HG03378 (cell line): ENCODE results near the gene MYL3.
"Not testable (repeated sequence)": the region's sequence is repeated elsewhere in the genome, so short reads cannot be mapped to it uniquely, and the experiment has no call there.

ENCODE experiments used
- ATAC-seq: cut with Tn5 transposase; IDR thresholded peaks from one replicate; pipeline ENCODE4 v1.9.1; 2021; ENCODE audit warnings: mild to moderate bottlenecking, moderate library complexity; ENCODE audit not compliant: unreplicated experiment

MYL3 gene

GRCh38 chr3:46863261-46863782 lies at the start of gene MYL3:
TSS of gene MYL3 (minus strand) at chr3:46863444. CDS start at chr3:46863390, 54 bp downstream.
- no peak for ATAC-seq

- ATAC-seq, result no peak
Measured at GRCh38 chr3:46912986-46913385, 49.7 kb upstream of the MYL3 start.

- ATAC-seq, result not testable (repeated sequence)
Measured at GRCh38 chr3:46910914-46911313, 47.7 kb upstream of the MYL3 start.

- no peak for ATAC-seq
Measured at GRCh38 chr3:46910166-46910760, 47.0 kb upstream of the MYL3 start.

GRCh38 chr3:46909535-46910161 lies 46.4 kb upstream of the MYL3 start:
- ATAC-seq, result no peak

- no peak for ATAC-seq
Measured at GRCh38 chr3:46908986-46909534, 45.8 kb upstream of the MYL3 start.

- ATAC-seq, result no peak
Measured at GRCh38 chr3:46908294-46908985, 45.2 kb upstream of the MYL3 start.

GRCh38 chr3:46907960-46908293 lies 44.7 kb upstream of the MYL3 start:
- ATAC-seq, result no peak

GRCh38 chr3:46907271-46907670 lies 44.0 kb upstream of the MYL3 start:
- no peak for ATAC-seq

GRCh38 chr3:46906471-46907058 lies 43.3 kb upstream of the MYL3 start:
- ATAC-seq, result no peak

GRCh38 chr3:46905661-46906451 lies 42.6 kb upstream of the MYL3 start:
- no peak for ATAC-seq

- no peak for ATAC-seq
Measured at GRCh38 chr3:46905213-46905560, 41.9 kb upstream of the MYL3 start.

GRCh38 chr3:46904303-46905212 lies 41.3 kb upstream of the MYL3 start:
- ATAC-seq, result no peak

- ATAC-seq, result no peak
Measured at GRCh38 chr3:46903341-46904302, 40.4 kb upstream of the MYL3 start.

GRCh38 chr3:46902188-46902631 lies 39.0 kb upstream of the MYL3 start:
- no peak for ATAC-seq

GRCh38 chr3:46901591-46902187 lies 38.4 kb upstream of the MYL3 start:
- ATAC-seq, result no peak

- ATAC-seq, result no peak
Measured at GRCh38 chr3:46901061-46901460, 37.8 kb upstream of the MYL3 start.

- ATAC-seq, result no peak
Measured at GRCh38 chr3:46900356-46900755, 37.1 kb upstream of the MYL3 start.
